Cardiac muscle cell (in vitro differentiated cells and primary cell): ENCODE measurements around the gene MUC15. TPM values are rescaled to one million over a fixed set of nuclear protein-coding genes. Genes with fewer than 3 reads are reported as not detected.

ENCODE experiments used
- DNase-seq, 2 donors: peaks; one replicate each; pipeline versions ENCODE4 v3.0.0 to v3.0.0-alpha.2; 2010 to 2017; ENCODE audit warnings: low read depth in 1 of 2, low spot score in 1 of 2
- H3K27ac ChIP-seq: fragments of 200-600 bp; sonication (generic); 2 replicates; pipeline ENCODE4 v1.5.1; 2016
- H3K27me3 ChIP-seq: fragments of 200-600 bp; sonication (generic); 2 replicates; pipeline ENCODE4 v1.6.0; 2016; ENCODE audit warnings: control low read depth
- H3K36me3 ChIP-seq: fragments of 200-600 bp; sonication (generic); 2 replicates; pipeline ENCODE4 v1.5.1; 2016; ENCODE audit warnings: control low read depth
- H3K4me1 ChIP-seq: fragments of 200-600 bp; sonication (generic); 2 replicates; pipeline ENCODE4 v1.8.1; 2017; ENCODE audit warnings: low read depth, mild to moderate bottlenecking, mixed run types
- H3K4me3 ChIP-seq: fragments of 200-600 bp; sonication (generic); 2 replicates; pipeline ENCODE4 v1.5.1; 2016; ENCODE audit warnings: mild to moderate bottlenecking
- H3K9me3 ChIP-seq: fragments of 200-600 bp; sonication (generic); 2 replicates; pipeline ENCODE4 v1.5.1; 2017; ENCODE audit warnings: low read depth, mild to moderate bottlenecking, control low read depth
- CTCF ChIP-seq: IDR thresholded peaks from 2 replicates; pipeline ENCODE4 v1.5.1; 2012; ENCODE audit warnings: low read depth, mild to moderate bottlenecking, low read length
- polyA plus RNA-seq: library from polyadenylated mRNA; unstranded; fragments of >200 nt; fragmentation: Nextera tagmentation; extraction: Ambion mirVana; gene quantifications from 2 replicates; pipeline ENCODE4 v1.2.1, GENCODE V29; 2016
- total RNA-seq: library from RNA; depleted of rRNA; stranded (reverse); fragments of >200 nt; gene quantifications from 2 replicates; pipeline ENCODE4 v1.2.3, GENCODE V29; 2016

MUC15 gene
- total and polyA plus RNA-seq, 2 experiments from 2014 or later = not detected

DNA sequence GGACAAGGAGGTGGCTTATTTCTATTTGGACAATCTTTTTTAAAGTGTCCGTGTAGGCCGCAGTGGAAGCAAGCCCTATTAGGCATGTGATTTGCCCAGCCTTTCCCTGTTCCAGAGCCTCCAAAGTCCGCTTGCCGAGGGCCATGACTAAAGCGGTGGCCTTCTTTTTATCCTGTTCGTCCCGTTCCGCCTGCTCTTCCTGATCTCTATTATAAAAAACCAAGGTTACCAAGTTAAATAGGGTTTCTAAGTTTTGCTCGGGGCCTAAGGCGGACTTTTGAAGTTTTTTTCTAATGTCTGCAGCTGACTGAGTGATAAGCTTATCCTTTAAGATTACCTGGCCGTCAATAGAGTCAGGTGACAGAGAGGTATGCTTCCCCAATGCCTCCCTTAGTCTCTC is 21.6 kb upstream of the MUC15 start:
- H3K9me3 ChIP-seq = no peaks in the 10 kb centered on the region
- no peak for DNase-seq
- no peaks in the 10 kb centered on the region for H3K4me1 ChIP-seq
- no peak for TF ChIP-seq CTCF
- no peak overlapping the region for H3K4me3 ChIP-seq
- no peaks in the 10 kb centered on the region for H3K36me3 ChIP-seq
- H3K27me3 ChIP-seq = no peaks in the 10 kb centered on the region
- H3K27ac ChIP-seq = no peak overlapping the region

DNA sequence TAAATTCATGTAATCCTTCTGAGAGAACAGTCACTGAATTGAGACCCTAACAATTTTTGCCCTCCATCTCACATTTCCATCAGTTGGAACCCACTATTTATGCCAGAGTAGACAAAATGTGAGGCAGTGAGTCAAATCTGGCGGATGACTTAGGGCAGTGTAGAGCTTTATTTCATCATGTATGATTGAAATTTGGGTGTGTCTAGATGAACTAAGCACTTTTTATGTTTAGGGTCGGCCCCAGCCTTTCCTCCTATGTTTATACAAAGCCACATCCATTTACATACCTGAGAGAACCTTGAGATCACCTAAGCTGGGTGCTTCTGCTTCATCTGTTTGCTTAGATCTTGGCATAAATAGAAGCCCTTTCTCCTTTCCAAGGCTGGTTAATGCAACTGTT is 15.0 kb upstream of the MUC15 start:
- H3K9me3 ChIP-seq = no peaks in the 10 kb centered on the region
- H3K4me3 ChIP-seq = no peak overlapping the region
- no peak overlapping the region for H3K27ac ChIP-seq
- DNase-seq = no peak
- H3K36me3 ChIP-seq = no peaks in the 10 kb centered on the region
- no peaks in the 10 kb centered on the region for H3K27me3 ChIP-seq
- H3K4me1 ChIP-seq = no peaks in the 10 kb centered on the region
- TF ChIP-seq CTCF = no peak

GRCh38 chr11:26584818-26585217 is 12.8 kb upstream of the MUC15 start:
- Histone ChIP-seq H3K4me1 (no peaks in the 10 kb centered on the region), H3K27ac (no peak overlapping the region), H3K4me3 (no peak overlapping the region), H3K9me3 (no peaks in the 10 kb centered on the region), H3K27me3 (no peaks in the 10 kb centered on the region), H3K36me3 (no peaks in the 10 kb centered on the region)
- TF ChIP-seq CTCF = no peak
- DNase-seq = no peak

DNA sequence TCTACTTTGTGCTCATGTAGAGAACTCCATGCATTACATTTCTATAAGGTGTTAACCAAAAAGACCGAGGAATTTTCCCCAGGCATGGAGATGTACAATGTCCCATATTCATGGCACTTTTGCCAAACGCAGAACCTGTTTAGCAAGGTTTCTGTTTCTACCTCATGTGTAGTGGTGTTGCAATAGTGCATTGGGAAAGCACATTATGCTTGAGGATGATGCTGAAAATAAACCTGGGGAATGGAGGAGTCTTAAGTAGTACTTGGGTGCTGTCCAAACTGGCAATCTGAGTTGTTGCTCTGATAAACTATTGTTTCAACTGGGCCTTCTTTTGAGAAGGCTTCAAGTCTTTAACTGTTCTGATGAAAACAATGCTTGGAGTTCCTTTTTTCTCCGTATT is 11.5 kb upstream of the MUC15 start:
- Histone ChIP-seq H3K4me1 (no peaks in the 10 kb centered on the region), H3K27ac (no peak overlapping the region), H3K4me3 (no peak overlapping the region), H3K9me3 (no peaks in the 10 kb centered on the region), H3K27me3 (no peaks in the 10 kb centered on the region), H3K36me3 (no peaks in the 10 kb centered on the region)
- DNase-seq = peak; percentile 2 to 82
- no peak for TF ChIP-seq CTCF

DNA sequence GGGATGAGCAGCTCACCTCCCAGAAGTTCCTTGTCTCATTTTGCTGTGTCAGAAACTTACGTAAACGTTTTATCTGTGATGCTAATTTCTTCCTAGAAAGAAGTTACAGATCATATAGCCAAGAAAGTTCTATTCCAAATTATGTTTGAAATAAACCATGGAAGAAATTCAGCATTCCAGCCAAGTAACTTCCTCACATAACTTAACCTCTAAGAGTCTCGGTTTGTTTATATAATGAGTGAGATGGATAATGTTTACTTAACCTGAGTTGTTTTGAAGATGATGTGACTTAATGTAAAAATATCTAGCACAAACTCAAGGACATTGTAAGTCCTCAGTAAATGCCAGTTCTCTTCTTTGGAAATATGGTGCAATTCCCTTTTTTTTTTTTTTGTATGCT is 8.9 kb upstream of the MUC15 start:
- Histone ChIP-seq H3K4me3 (no peak overlapping the region), H3K4me1 (no peaks in the 10 kb centered on the region), H3K27ac (no peak overlapping the region), H3K9me3 (no peaks in the 10 kb centered on the region), H3K27me3 (no peaks in the 10 kb centered on the region), H3K36me3 (no peaks in the 10 kb centered on the region)
- TF ChIP-seq CTCF = no peak
- no peak for DNase-seq

DNA sequence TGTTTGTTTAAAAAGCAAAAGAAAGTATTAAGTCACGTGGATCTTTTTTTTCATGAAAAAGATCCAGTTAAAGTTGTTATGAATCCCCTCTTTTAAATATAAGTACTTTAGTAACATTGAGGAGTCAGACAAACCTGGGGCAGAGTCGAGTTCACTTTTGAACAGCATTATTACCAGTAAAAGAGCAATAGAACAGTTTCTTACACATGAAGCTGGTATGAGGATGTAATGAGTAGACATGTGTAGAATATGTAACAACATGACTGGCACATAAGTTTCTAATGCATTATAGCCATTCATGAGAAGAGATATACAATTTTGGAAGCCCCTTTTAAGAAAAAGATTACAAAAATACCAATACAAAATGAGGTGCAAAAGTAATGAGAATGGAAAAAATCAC is 7.6 kb upstream of the MUC15 start:
- no peaks in the 10 kb centered on the region for H3K4me1 ChIP-seq

More for the DNA sequence above, 7.6 kb upstream of the MUC15 start:
- DNase-seq = no peak
- Histone ChIP-seq H3K9me3 (no peaks in the 10 kb centered on the region), H3K27ac (no peak overlapping the region), H3K4me3 (no peak overlapping the region), H3K27me3 (no peaks in the 10 kb centered on the region), H3K36me3 (no peaks in the 10 kb centered on the region)
- no peak for TF ChIP-seq CTCF
